CD14-positive monocyte (primary cell): ENCODE measurements around the gene RNF217. TPM values are rescaled to one million over a fixed set of nuclear protein-coding genes. Genes with fewer than 3 reads are reported as not detected.

Experiments used
- DNase-seq, 3 donors: peaks; one replicate each; pipeline ENCODE4 v3.0.0-alpha.2; 2011 to 2022
- H2AFZ ChIP-seq: 2 replicates; pipeline ENCODE4 v1.6.0; 2012; ENCODE audit warnings: mild to moderate bottlenecking, low read depth, low read length, inconsistent platforms; ENCODE audit not compliant: insufficient read depth, poor library complexity, severe bottlenecking
- H3K27ac ChIP-seq, 2 donors: 1 replicate in 1 of 2; 2 replicates in 1 of 2; pipeline ENCODE4 v1.5.1; 2012 to 2013; ENCODE audit warnings: low read length in 2 of 2, control low read depth in 1 of 2, inconsistent platforms in 1 of 2, low read depth in 1 of 2, mild to moderate bottlenecking in 1 of 2
- H3K27me3 ChIP-seq, 2 donors: one replicate each; pipeline versions ENCODE4 v1.6.0 to v1.6.1; 2011 to 2013; ENCODE audit warnings: low read length in 2 of 2; ENCODE audit not compliant: control insufficient read depth in 2 of 2, insufficient read depth in 2 of 2
- H3K36me3 ChIP-seq, 2 donors: replicated peaks in 1 of 2; 1 replicate in 1 of 2; 2 replicates in 1 of 2; pipeline versions ENCODE4 v1.5.1 to v1.6.1; 2012 to 2013; ENCODE audit warnings: low read length in 2 of 2, control low read depth in 1 of 2, inconsistent platforms in 1 of 2, mild to moderate bottlenecking in 1 of 2; ENCODE audit not compliant: insufficient read depth in 2 of 2, control insufficient read depth in 1 of 2
- H3K4me1 ChIP-seq, 2 donors: 1 replicate in 1 of 2; 2 replicates in 1 of 2; pipeline versions ENCODE4 v1.5.1 to v1.6.1; 2012 to 2013; ENCODE audit warnings: low read length in 2 of 2, control low read depth in 1 of 2, inconsistent platforms in 1 of 2, mild to moderate bottlenecking in 1 of 2, moderate library complexity in 1 of 2; ENCODE audit not compliant: insufficient read depth in 2 of 2, control insufficient read depth in 1 of 2
- H3K4me2 ChIP-seq: replicated peaks from 2 replicates; pipeline ENCODE3; 2012; ENCODE audit warnings: low read length, moderate library complexity, mild to moderate bottlenecking; ENCODE audit not compliant: poor library complexity, severe bottlenecking; ENCODE audit errors: extremely low read depth
- H3K4me3 ChIP-seq, 3 experiments: fragments of 200-600 bp in 1 of 3; sonication (generic) in 1 of 3; replicated peaks in 1 of 3; 1 replicate in 2 of 3; 2 replicates in 1 of 3; pipeline ENCODE4 v1.5.1; 2011 to 2013; ENCODE audit warnings: low read length in 3 of 3, mild to moderate bottlenecking in 3 of 3, control low read depth in 2 of 3, low read depth in 2 of 3, inconsistent platforms in 1 of 3, moderate library complexity in 1 of 3
- H3K79me2 ChIP-seq: 2 replicates; pipeline ENCODE4 v1.6.0; 2012; ENCODE audit warnings: mild to moderate bottlenecking, control low read depth, inconsistent platforms, low read length, moderate library complexity; ENCODE audit not compliant: insufficient read depth
- H3K9ac ChIP-seq: 2 replicates; pipeline ENCODE4 v1.6.0; 2017; ENCODE audit warnings: low read length, mild to moderate bottlenecking; ENCODE audit not compliant: insufficient read depth, poor library complexity, severe bottlenecking
- H3K9me3 ChIP-seq, 2 donors: replicated peaks in 1 of 2; 1 replicate in 1 of 2; 2 replicates in 1 of 2; pipeline versions ENCODE4 v1.5.1 to v1.6.1; 2012 to 2013; ENCODE audit warnings: low read length in 2 of 2, control low read depth in 1 of 2; ENCODE audit not compliant: control insufficient read depth in 1 of 2, insufficient read depth in 1 of 2
- H4K20me1 ChIP-seq: 2 replicates; pipeline ENCODE4 v1.6.0; 2012; ENCODE audit warnings: mild to moderate bottlenecking, low read length, control low read depth, moderate library complexity; ENCODE audit not compliant: insufficient read depth
- H3K27ac Mint-ChIP-seq, 7 donors: one replicate each; pipeline ENCODE4 v1.8.0; 2020; ENCODE audit warnings: mild to moderate bottlenecking in 7 of 7, mixed read lengths in 7 of 7, moderate library complexity in 6 of 7, inconsistent platforms in 2 of 7
- H3K27me3 Mint-ChIP-seq, 3 donors: one replicate each; pipeline ENCODE4 v1.8.0; 2021 to 2022; ENCODE audit warnings: low read depth in 3 of 3, mild to moderate bottlenecking in 3 of 3, mixed read lengths in 3 of 3, moderate library complexity in 3 of 3, inconsistent platforms in 1 of 3
- H3K36me3 Mint-ChIP-seq, 2 donors: one replicate each; pipeline ENCODE4 v1.8.0; 2020; ENCODE audit warnings: mixed read lengths in 2 of 2, inconsistent platforms in 1 of 2, mild to moderate bottlenecking in 1 of 2
- H3K4me1 Mint-ChIP-seq: one replicate; pipeline ENCODE4 v1.8.0; 2020; ENCODE audit warnings: mild to moderate bottlenecking, mixed read lengths
- H3K4me3 Mint-ChIP-seq, 2 donors: one replicate each; pipeline ENCODE4 v1.8.0; 2020; ENCODE audit warnings: mild to moderate bottlenecking in 2 of 2, mixed read lengths in 2 of 2, moderate library complexity in 1 of 2
- H3K9me3 Mint-ChIP-seq, 7 donors: one replicate each; pipeline ENCODE4 v1.8.0; 2020 to 2022; ENCODE audit warnings: mixed read lengths in 7 of 7, mild to moderate bottlenecking in 6 of 7, moderate library complexity in 6 of 7, inconsistent platforms in 2 of 7
- CTCF ChIP-seq: fragments of 200-600 bp; IDR thresholded peaks from one replicate; pipeline ENCODE4 v1.8.0; 2022; ENCODE audit warnings: antibody characterized with exemption, mild to moderate bottlenecking
- WGBS: methylation state at CpG from one replicate; pipeline ENCODE4 v1.1.5; 2013; ENCODE audit warnings: missing lambda C conversion rate; ENCODE audit not compliant: insufficient coverage; 5-methylcytosine and 5-hydroxymethylcytosine counted together
- intact Hi-C, 2 donors: fragments of 100-400 bp; cut with micrococcal nuclease; formaldehyde crosslinking; loops; one replicate each; pipeline versions ENCODE4 v1.15.0 to v1.15.1; 2023
- polyA plus RNA-seq, 3 donors: library from polyadenylated mRNA; depleted of rRNA in 1 of 3; unstranded in 2 of 3; stranded (reverse) in 1 of 3; fragments of 300-500 nt in 2 of 3; fragments of >200 nt in 1 of 3; fragmentation: Illumina TruSeq in 2 of 3; gene quantifications; 1 replicate in 2 of 3; 2 replicates in 1 of 3; pipeline ENCODE4 v1.2.3, GENCODE V29; 2012 to 2021

The RNF217 gene
- polyA plus RNA-seq, 3 donors: 2.2 to 11.6 (median 3.3) TPM

GRCh38 chr6:125066964-125067363, 104.7 kb downstream of the RNF217 start:
- Histone ChIP-seq H3K79me2 (no peaks in the 10 kb centered on the region), H3K4me3 (no peak overlapping the region), H2AFZ (no peak overlapping the region), H3K9me3 (no peaks in the 10 kb centered on the region), H4K20me1 (no peaks in the 10 kb centered on the region), H3K4me2 (peak overlapping the region; percentile 30), H3K27me3 (no peaks in the 10 kb centered on the region), H3K27ac (peak overlapping the region in 1 of 2 donors; percentile 4), H3K4me1 (peaks cover 23 to 27% of the 10 kb centered on the region in 2 donors), H3K9ac (no peak overlapping the region), H3K36me3 (no peaks in the 10 kb centered on the region)
- Mint-ChIP-seq H3K27me3 (no peaks in the 10 kb centered on the region), H3K9me3 (no peaks in the 10 kb centered on the region), H3K4me1 (peaks cover 2% of the 10 kb centered on the region), H3K27ac (no peak overlapping the region), H3K4me3 (no peak overlapping the region), H3K36me3 (peaks cover 3 to 9% of the 10 kb centered on the region in 2 donors)
- DNase-seq: peak in 1 of 3 donors; percentile 3
- 31% methylated on average over 2 of the region's 3 CpGs for WGBS
- TF ChIP-seq CTCF: no peak
- intact Hi-C loops: no loop called here

- H3K9me3 ChIP-seq: no peaks in the 10 kb centered on the region
- Mint-ChIP-seq H3K27me3 (no peaks in the 10 kb centered on the region), H3K9me3 (no peaks in the 10 kb centered on the region), H3K4me1 (peaks cover 2% of the 10 kb centered on the region), H3K27ac (no peak overlapping the region), H3K4me3 (no peak overlapping the region), H3K36me3 (peaks cover 3 to 9% of the 10 kb centered on the region in 2 donors)
- WGBS: 71% methylated on average over 1 of the region's 1 CpG
- H3K9ac ChIP-seq: no peak overlapping the region
- no peak for DNase-seq
- H3K79me2 ChIP-seq: no peaks in the 10 kb centered on the region
- no peak overlapping the region for H3K4me3 ChIP-seq
- intact Hi-C loops: no loop called here
- H3K27ac ChIP-seq: peak overlapping the region in 1 of 2 donors; percentile 4
- no peak for TF ChIP-seq CTCF
- no peaks in the 10 kb centered on the region for H3K27me3 ChIP-seq
- no peak overlapping the region for H3K4me2 ChIP-seq
- H2AFZ ChIP-seq: no peak overlapping the region
- peaks cover 23 to 27% of the 10 kb centered on the region in 2 donors for H3K4me1 ChIP-seq
- no peaks in the 10 kb centered on the region for H3K36me3 ChIP-seq
- H4K20me1 ChIP-seq: no peaks in the 10 kb centered on the region
Observed at GRCh38 chr6:125067552-125067951, 105.3 kb downstream of the RNF217 start.
